ENCODE data around the gene PAX7.

- TF ChIP-seq CTCF (IDR thresholded peaks at IDR 0.05; ENCODE audit: low read length) (no peak), EZH2 (IDR thresholded peaks at IDR 0.05; ENCODE audit: borderline replicate concordance, low read length) (no peak)
Observed at GRCh38 chr1:18644973-18645746, 14.5 kb downstream of the PAX7 start.
